Esophagus muscularis mucosa (tissue), 4 donors: ENCODE measurements around the gene ASF1B. TPM values are rescaled to one million over a fixed set of nuclear protein-coding genes. Genes with fewer than 3 reads are reported as not detected.

Source experiments
- DNase-seq: peaks from one replicate; pipeline ENCODE4 v3.0.0-alpha.2; 2017; ENCODE audit errors: extremely low spot score
- H3K27ac ChIP-seq, 4 donors: fragments of 200-600 bp; sonication (generic); replicated peaks in 1 of 4; 1 replicate in 3 of 4; 2 replicates in 1 of 4; pipeline ENCODE4 v1.5.1; 2016 to 2019; ENCODE audit warnings: mild to moderate bottlenecking in 1 of 4
- H3K27me3 ChIP-seq, 4 donors: fragments of 200-600 bp; sonication (generic); one replicate each; pipeline versions ENCODE4 v1.5.1 to v1.6.0; 2016 to 2019
- H3K36me3 ChIP-seq, 4 donors: fragments of 200-600 bp; sonication (generic); one replicate each; pipeline ENCODE4 v1.5.1; 2016 to 2019
- H3K4me1 ChIP-seq, 4 donors: fragments of 200-600 bp; sonication (generic); one replicate each; pipeline ENCODE4 v1.5.1; 2016 to 2019
- H3K4me3 ChIP-seq, 4 donors: fragments of 200-600 bp; sonication (generic); 1 replicate in 2 of 4; 2 replicates in 2 of 4; pipeline ENCODE4 v1.5.1; 2016 to 2019; ENCODE audit warnings: mild to moderate bottlenecking in 4 of 4, moderate library complexity in 1 of 4
- H3K9me3 ChIP-seq, 4 donors: fragments of 200-600 bp; sonication (generic); 1 replicate in 3 of 4; 2 replicates in 1 of 4; pipeline ENCODE4 v1.5.1; 2016 to 2019
- CTCF ChIP-seq, 3 experiments: fragments of 200-600 bp in 2 of 3; fragments of 450-650 bp in 1 of 3; sonication (generic) in 2 of 3; IDR thresholded peaks; one replicate each; pipeline ENCODE4 v1.5.1; 2017 to 2019; ENCODE audit warnings: antibody characterized with exemption in 3 of 3, mild to moderate bottlenecking in 2 of 3, moderate library complexity in 1 of 3
- EP300 ChIP-seq: sonication (generic); formaldehyde crosslinking; IDR thresholded peaks from one replicate; pipeline ENCODE4 v1.6.1; 2017; ENCODE audit warnings: antibody characterized with exemption
- POLR2A ChIP-seq: fragments of 450-650 bp; IDR thresholded peaks from one replicate; pipeline ENCODE4 v1.6.1; 2017; ENCODE audit warnings: antibody characterized with exemption, moderate library complexity, mild to moderate bottlenecking, low read depth
- POLR2AphosphoS5 ChIP-seq, 2 donors: sonication (generic); formaldehyde crosslinking; IDR thresholded peaks; one replicate each; pipeline ENCODE4 v1.6.1; 2017; ENCODE audit warnings: antibody characterized with exemption in 2 of 2
- WGBS: methylation state at CpG from one replicate; pipeline ENCODE4 v1.1.5; 2018; 5-methylcytosine and 5-hydroxymethylcytosine counted together
- intact Hi-C: fragments of 100-400 bp; cut with DNase I; formaldehyde crosslinking; loops from one replicate; pipeline ENCODE4 v1.15.1; 2023
- total RNA-seq, 4 donors: library from RNA; depleted of rRNA; stranded (reverse); fragments of >200 nt; gene quantifications; one replicate each; pipeline versions ENCODE4 v1.1.0 to v1.2.1, GENCODE V29; 2016

Gene ASF1B
- total RNA-seq, 4 donors from 2014 or later, result 0.63 to 1.3 (median 0.65) TPM; not detected in 1

- Histone ChIP-seq H3K9me3 (no peaks in the 10 kb centered on the region), H3K4me1 (peaks cover 12 to 25% (median 21%) of the 10 kb centered on the region in 4 donors), H3K36me3 (peaks cover 19 to 58% (median 44%) of the 10 kb centered on the region in 4 donors), H3K27ac (no peak overlapping the region), H3K27me3 (no peaks in the 10 kb centered on the region), H3K4me3 (no peak overlapping the region)
- 89% methylated on average over 19 of the region's 19 CpGs for WGBS
- DNase-seq, result no peak
- no peak for TF ChIP-seq POLR2AphosphoS5 (IDR thresholded peaks at IDR 0.05)
- no peak for TF ChIP-seq CTCF (IDR thresholded peaks at IDR 0.05)
- no peak for TF ChIP-seq EP300
- intact Hi-C loops, result no loop called here
These were observed 32.0 kb upstream of the ASF1B start for GRCh38 chr19:14168259-14168972.

GRCh38 chr19:14167576-14168138 is 31.3 kb upstream of the ASF1B start:
- intact Hi-C loops, result no loop called here

GRCh38 chr19:14166999-14167575 is 30.7 kb upstream of the ASF1B start:
- peaks cover 12 to 25% (median 21%) of the 10 kb centered on the region in 4 donors for H3K4me1 ChIP-seq
- 50% methylated on average over 12 of the region's 12 CpGs for WGBS
- no peak for DNase-seq
- intact Hi-C loops, result no loop called here
- peak overlapping the region in 3 of 4 donors; percentile 14 to 48 (median 21) for H3K27ac ChIP-seq
- TF ChIP-seq CTCF (IDR thresholded peaks at IDR 0.05) (no peak), POLR2A (no peak), POLR2AphosphoS5 (IDR thresholded peaks at IDR 0.05) (no peak), EP300 (no peak)
- H3K36me3 ChIP-seq, result peaks cover 18 to 58% (median 40%) of the 10 kb centered on the region in 4 donors
- peak overlapping the region in 3 of 4 donors; percentile 12 to 23 (median 16) for H3K4me3 ChIP-seq
- no peaks in the 10 kb centered on the region for H3K27me3 ChIP-seq
- no peaks in the 10 kb centered on the region for H3K9me3 ChIP-seq

More at GRCh38 chr19:14167576-14168138, 31.3 kb upstream of the ASF1B start:
- Histone ChIP-seq H3K4me3 (peak overlapping the region in 3 of 4 donors; percentile 12 to 24 (median 23)), H3K9me3 (no peaks in the 10 kb centered on the region), H3K36me3 (peaks cover 18 to 58% (median 42%) of the 10 kb centered on the region in 4 donors), H3K27ac (peak overlapping the region in 2 of 4 donors; percentile 21 to 48), H3K4me1 (peaks cover 12 to 25% (median 21%) of the 10 kb centered on the region in 4 donors), H3K27me3 (no peaks in the 10 kb centered on the region)
- 36% methylated on average over 9 of the region's 18 CpGs for WGBS
- no peak for TF ChIP-seq CTCF (IDR thresholded peaks at IDR 0.05)
- TF ChIP-seq POLR2AphosphoS5 (IDR thresholded peaks at IDR 0.05), result no peak
- TF ChIP-seq EP300, result no peak
- TF ChIP-seq POLR2A, result no peak
- no peak for DNase-seq

- Histone ChIP-seq H3K9me3 (no peaks in the 10 kb centered on the region), H3K4me1 (peaks cover 12 to 25% (median 21%) of the 10 kb centered on the region in 4 donors), H3K27ac (peak overlapping the region in 1 of 4 donors; percentile 14), H3K4me3 (peak overlapping the region in 1 of 4 donors; percentile 12), H3K36me3 (peaks cover 18 to 58% (median 36%) of the 10 kb centered on the region in 4 donors), H3K27me3 (no peaks in the 10 kb centered on the region)
- no peak for DNase-seq
- intact Hi-C loops, result no loop called here
- WGBS, result 57% methylated on average over 16 of the region's 20 CpGs
- no peak for TF ChIP-seq POLR2A
- no peak for TF ChIP-seq EP300
- no peak for TF ChIP-seq POLR2AphosphoS5 (IDR thresholded peaks at IDR 0.05)
- no peak for TF ChIP-seq CTCF (IDR thresholded peaks at IDR 0.05)
These were observed 29.8 kb upstream of the ASF1B start for GRCh38 chr19:14165990-14166830.
